KMS-11 (cell line): ENCODE measurements around the gene TAT.
"Not testable (repeated sequence)": the region's sequence is repeated elsewhere in the genome, so short reads cannot be mapped to it uniquely, and the experiment has no call there.

ENCODE experiments used
- H2AFZ ChIP-seq: fragments of 200-600 bp; sonication (generic); 2 replicates; pipeline ENCODE4 v1.6.1; 2016; ENCODE audit warnings: antibody characterized with exemption, mixed run types, low read depth
- H3K27ac ChIP-seq: fragments of 200-600 bp; sonication (generic); 2 replicates; pipeline ENCODE4 v1.6.1; 2016; ENCODE audit warnings: mild to moderate bottlenecking, mixed run types
- H3K27me3 ChIP-seq: fragments of 200-600 bp; sonication (generic); 2 replicates; pipeline ENCODE4 v1.6.1; 2017; ENCODE audit warnings: mild to moderate bottlenecking, low read depth, mixed run types, moderate library complexity; ENCODE audit not compliant: insufficient read depth
- H3K36me3 ChIP-seq: fragments of 200-600 bp; sonication (generic); 2 replicates; pipeline ENCODE4 v1.6.1; 2017; ENCODE audit warnings: mild to moderate bottlenecking, mixed run types; ENCODE audit not compliant: insufficient read depth
- H3K4me1 ChIP-seq: fragments of 200-600 bp; sonication (generic); 2 replicates; pipeline ENCODE4 v1.6.1; 2016; ENCODE audit warnings: mild to moderate bottlenecking, low read depth, mixed run types; ENCODE audit not compliant: poor library complexity, severe bottlenecking
- H3K4me2 ChIP-seq: fragments of 200-600 bp; sonication (generic); 2 replicates; pipeline ENCODE4 v1.7.0; 2016; ENCODE audit warnings: mild to moderate bottlenecking, mixed run types
- H3K4me3 ChIP-seq: fragments of 200-600 bp; sonication (generic); IDR thresholded peaks from 2 replicates; pipeline ENCODE4 v1.6.1; 2017; ENCODE audit warnings: low read depth, low read length, mixed read lengths; ENCODE audit not compliant: insufficient read depth
- H3K79me2 ChIP-seq: fragments of 200-600 bp; sonication (generic); 2 replicates; pipeline ENCODE4 v1.6.1; 2016; ENCODE audit warnings: low read depth, mixed run types; ENCODE audit not compliant: insufficient read depth
- H3K9ac ChIP-seq: fragments of 200-600 bp; sonication (generic); 2 replicates; pipeline ENCODE4 v1.6.1; 2016; ENCODE audit warnings: mild to moderate bottlenecking, mixed run types
- H4K20me1 ChIP-seq: fragments of 200-600 bp; sonication (generic); 2 replicates; pipeline ENCODE4 v1.6.1; 2016; ENCODE audit warnings: mild to moderate bottlenecking, mixed run types; ENCODE audit not compliant: insufficient read depth
- CTCF ChIP-seq: fragments of 200-600 bp; sonication (generic); conservative IDR thresholded peaks from 2 replicates; pipeline ENCODE4 v1.6.1; 2017; ENCODE audit warnings: low read depth, mild to moderate bottlenecking, antibody characterized with exemption, low read length, moderate library complexity, mixed read lengths

The TAT gene

GRCh38 chr16:71585318-71585703 is 8.4 kb upstream of the TAT start:
- no peak overlapping the region for H3K4me3 ChIP-seq
- no peaks in the 10 kb centered on the region for H3K4me1 ChIP-seq
- H3K27me3 ChIP-seq: no peaks in the 10 kb centered on the region
- no peak overlapping the region for H3K4me2 ChIP-seq
- no peaks in the 10 kb centered on the region for H4K20me1 ChIP-seq
- H2AFZ ChIP-seq: no peak overlapping the region
- no peaks in the 10 kb centered on the region for H3K36me3 ChIP-seq
- H3K9ac ChIP-seq: no peak overlapping the region
- TF ChIP-seq CTCF: no peak
- no peak overlapping the region for H3K27ac ChIP-seq
- no peaks in the 10 kb centered on the region for H3K79me2 ChIP-seq

GRCh38 chr16:71584543-71585317 is 7.8 kb upstream of the TAT start:
- Histone ChIP-seq H3K4me1 (no peaks in the 10 kb centered on the region), H2AFZ (no peak overlapping the region), H3K36me3 (no peaks in the 10 kb centered on the region), H3K4me3 (no peak overlapping the region), H4K20me1 (no peaks in the 10 kb centered on the region), H3K9ac (no peak overlapping the region), H3K27ac (no peak overlapping the region), H3K79me2 (no peaks in the 10 kb centered on the region), H3K27me3 (no peaks in the 10 kb centered on the region), H3K4me2 (no peak overlapping the region)
- no peak for TF ChIP-seq CTCF

- H3K4me1 ChIP-seq, H4K20me1 ChIP-seq, H3K79me2 ChIP-seq, H3K36me3 ChIP-seq, H3K27ac ChIP-seq, H3K9ac ChIP-seq, H3K27me3 ChIP-seq, H2AFZ ChIP-seq, H3K4me3 ChIP-seq, H3K4me2 ChIP-seq: not testable (repeated sequence)
These were observed 5.6 kb upstream of the TAT start for GRCh38 chr16:71582553-71582848.

- H3K4me2 ChIP-seq: no peak overlapping the region
These were observed 2.2 kb downstream of the TAT start for GRCh38 chr16:71574702-71575101.

More at GRCh38 chr16:71574702-71575101, 2.2 kb downstream of the TAT start:
- H4K20me1 ChIP-seq: no peaks in the 10 kb centered on the region
- no peak overlapping the region for H3K27ac ChIP-seq
- H3K79me2 ChIP-seq: no peaks in the 10 kb centered on the region
- H3K27me3 ChIP-seq: no peaks in the 10 kb centered on the region
- no peaks in the 10 kb centered on the region for H3K36me3 ChIP-seq
- no peak for TF ChIP-seq CTCF
- H3K4me3 ChIP-seq: no peak overlapping the region
- H3K9ac ChIP-seq: no peak overlapping the region
- H2AFZ ChIP-seq: no peak overlapping the region
- H3K4me1 ChIP-seq: no peaks in the 10 kb centered on the region
